GM12864 (cell line): ENCODE measurements around the gene CRY2.

Experiments
- DNase-seq: peaks from one replicate; pipeline ENCODE4 v3.0.0-alpha.2; 2011; ENCODE audit warnings: low read depth
- H3K4me3 ChIP-seq: 2 replicates; pipeline ENCODE4 v1.5.1; 2011; ENCODE audit warnings: mild to moderate bottlenecking, low read depth, low read length, control low read depth
- TF ChIP-seq, protein P1 (sequence below): IDR thresholded peaks from 2 replicates; pipeline ENCODE4 v1.5.1; 2011; ENCODE audit warnings: low read depth, mild to moderate bottlenecking, moderate library complexity, low read length, control low read depth, inconsistent platforms; ENCODE audit errors: missing control alignments

The CRY2 gene

GRCh38 chr11:45924036-45924915 is 77.0 kb downstream of the CRY2 start:
- H3K4me3 ChIP-seq: no peak overlapping the region
- TF ChIP-seq, protein P1, sequence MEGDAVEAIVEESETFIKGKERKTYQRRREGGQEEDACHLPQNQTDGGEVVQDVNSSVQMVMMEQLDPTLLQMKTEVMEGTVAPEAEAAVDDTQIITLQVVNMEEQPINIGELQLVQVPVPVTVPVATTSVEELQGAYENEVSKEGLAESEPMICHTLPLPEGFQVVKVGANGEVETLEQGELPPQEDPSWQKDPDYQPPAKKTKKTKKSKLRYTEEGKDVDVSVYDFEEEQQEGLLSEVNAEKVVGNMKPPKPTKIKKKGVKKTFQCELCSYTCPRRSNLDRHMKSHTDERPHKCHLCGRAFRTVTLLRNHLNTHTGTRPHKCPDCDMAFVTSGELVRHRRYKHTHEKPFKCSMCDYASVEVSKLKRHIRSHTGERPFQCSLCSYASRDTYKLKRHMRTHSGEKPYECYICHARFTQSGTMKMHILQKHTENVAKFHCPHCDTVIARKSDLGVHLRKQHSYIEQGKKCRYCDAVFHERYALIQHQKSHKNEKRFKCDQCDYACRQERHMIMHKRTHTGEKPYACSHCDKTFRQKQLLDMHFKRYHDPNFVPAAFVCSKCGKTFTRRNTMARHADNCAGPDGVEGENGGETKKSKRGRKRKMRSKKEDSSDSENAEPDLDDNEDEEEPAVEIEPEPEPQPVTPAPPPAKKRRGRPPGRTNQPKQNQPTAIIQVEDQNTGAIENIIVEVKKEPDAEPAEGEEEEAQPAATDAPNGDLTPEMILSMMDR: no peak
- DNase-seq: no peak

- TF ChIP-seq, protein P1: no peak
- DNase-seq: no peak
- H3K4me3 ChIP-seq: no peak overlapping the region
Observed at GRCh38 chr11:45924927-45925326, 77.7 kb downstream of the CRY2 start.

DNA sequence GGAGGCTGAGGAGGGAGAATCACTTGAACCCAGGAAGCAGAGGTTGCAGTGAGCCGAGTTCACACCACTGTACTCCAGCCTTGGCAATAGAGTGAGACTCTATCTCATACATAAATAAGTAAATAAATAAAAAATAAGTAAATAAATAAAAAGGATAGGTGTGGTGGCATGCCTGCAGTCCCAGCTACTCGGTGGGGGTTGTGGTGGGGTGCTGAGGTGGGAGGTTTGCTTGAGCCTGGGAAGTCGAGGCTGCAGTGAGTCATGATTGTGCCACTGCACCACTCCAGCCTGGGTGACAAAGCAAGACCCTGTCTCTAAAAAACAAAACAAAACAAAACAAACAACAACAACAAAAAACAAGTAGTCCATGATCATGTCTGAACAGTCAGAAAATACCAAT is 78.3 kb downstream of the CRY2 start:
- TF ChIP-seq, protein P1: no peak
- H3K4me3 ChIP-seq: no peak overlapping the region
- DNase-seq: no peak

DNA sequence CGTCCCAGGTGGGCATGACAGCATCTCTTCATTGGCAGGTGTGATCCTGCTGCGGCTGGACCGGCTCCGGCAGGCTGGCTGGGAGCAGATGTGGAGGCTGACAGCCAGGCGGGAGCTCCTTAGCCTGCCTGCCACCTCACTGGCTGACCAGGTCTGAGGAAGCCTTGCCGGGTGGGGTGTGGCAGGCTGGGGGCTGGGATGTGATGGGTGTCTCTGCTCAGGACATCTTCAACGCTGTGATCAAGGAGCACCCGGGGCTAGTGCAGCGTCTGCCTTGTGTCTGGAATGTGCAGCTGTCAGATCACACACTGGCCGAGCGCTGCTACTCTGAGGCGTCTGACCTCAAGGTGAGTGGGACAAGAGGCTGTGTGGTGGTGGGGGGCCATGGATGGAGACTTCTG is 78.7 kb downstream of the CRY2 start:
- no peak for DNase-seq
- H3K4me3 ChIP-seq: no peak overlapping the region
- TF ChIP-seq, protein P1: no peak

GRCh38 chr11:45926536-45927331 is 79.5 kb downstream of the CRY2 start:
- TF ChIP-seq, protein P1: no peak
- DNase-seq: no peak
- no peak overlapping the region for H3K4me3 ChIP-seq

DNA sequence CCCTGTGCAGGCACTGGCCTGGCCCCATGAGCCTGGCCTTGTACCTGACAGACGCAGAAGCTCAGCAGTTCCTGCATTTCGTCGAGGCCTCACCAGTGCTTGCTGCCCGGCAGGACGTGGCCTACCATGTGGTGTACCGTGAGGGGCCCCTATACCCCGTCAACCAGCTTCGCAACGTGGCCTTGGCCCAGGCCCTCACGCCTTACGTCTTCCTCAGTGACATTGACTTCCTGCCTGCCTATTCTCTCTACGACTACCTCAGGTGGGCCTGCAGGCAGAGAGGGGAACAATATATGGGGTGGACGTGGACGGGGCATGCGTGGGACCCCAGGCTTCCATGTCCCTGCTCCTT is 80.0 kb downstream of the CRY2 start:
- H3K4me3 ChIP-seq: no peak overlapping the region
- TF ChIP-seq, protein P1: no peak
- no peak for DNase-seq
